ENCODE measurements around the gene CHRNB2.

DNA sequence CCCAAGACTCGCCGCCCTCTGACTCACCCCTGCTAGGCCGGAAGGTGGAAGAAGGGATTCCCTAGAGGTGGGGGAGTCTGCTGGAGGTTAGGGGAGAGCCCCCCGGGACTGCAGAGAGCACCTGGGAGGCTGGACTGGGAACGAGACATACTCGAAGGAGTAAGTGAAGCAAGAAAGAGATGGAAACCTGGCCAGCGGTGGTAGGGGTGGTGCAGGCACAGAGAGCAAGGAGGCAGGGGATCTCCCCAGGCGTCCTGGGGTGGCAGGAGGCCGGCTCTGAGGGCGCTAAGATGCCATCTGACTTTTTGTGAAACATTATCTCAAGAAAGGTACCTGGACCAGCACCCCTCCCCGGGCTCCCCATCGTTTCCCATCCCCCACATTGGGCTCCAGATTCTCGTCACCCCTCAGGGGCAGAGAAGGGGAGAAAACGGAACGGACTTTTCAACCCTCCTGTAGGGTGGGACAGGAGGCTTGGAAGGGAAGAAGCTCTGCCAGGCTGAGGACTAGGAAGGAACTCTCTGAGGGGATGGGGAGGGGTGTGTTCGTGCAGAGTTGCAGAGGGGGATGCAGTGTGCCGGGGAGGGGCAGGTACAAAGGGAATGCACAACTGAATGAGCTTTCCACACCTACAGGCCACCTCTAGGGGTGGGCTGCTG, 708 bp downstream of the CHRNB2 start:
- TF ChIP-seq TAF1 (IDR thresholded peaks at IDR 0.05; ENCODE audit: borderline replicate concordance, low read depth, low read length) (no peak), POLR2A (IDR thresholded peaks at IDR 0.05; ENCODE audit: low read depth, low read length) (no peak), POLR2AphosphoS5 (IDR thresholded peaks at IDR 0.05; ENCODE audit: low read depth, low read length) (no peak)
